ENCODE data around the gene RLF. TPM values are rescaled to one million over a fixed set of nuclear protein-coding genes. Genes with fewer than 3 reads are reported as not detected.

RLF gene
- 12.1 and 12.6 TPM in 2 replicates for total RNA-seq (2014; rRNA removed; shearing (Covaris generic))

- peak; percentile 84 for DNase-seq (ENCODE audit: low spot score)
Observed at GRCh38 chr1:40161125-40161887, at the start of gene RLF. Gene RLF (plus strand): TSS chr1:40161387. CDS start chr1:40161400, 13 bp downstream.

DNA sequence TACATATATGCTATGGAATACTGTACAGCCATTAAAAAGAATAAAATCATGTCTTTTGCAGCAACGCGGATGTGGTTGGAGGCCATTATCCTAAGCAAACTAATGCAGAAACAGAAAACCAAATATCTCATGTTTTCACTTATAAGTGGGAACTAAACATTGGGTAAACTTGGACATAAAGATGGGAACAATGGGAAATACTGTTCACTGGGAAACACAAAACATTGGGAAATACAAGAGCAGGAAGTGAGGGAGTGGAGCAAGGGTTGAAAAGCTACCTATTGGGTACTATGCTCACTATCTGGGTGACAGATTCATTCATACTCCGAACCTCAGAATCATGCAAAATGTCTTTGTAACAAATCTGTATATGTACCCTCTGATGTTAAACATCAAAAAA lies 46.8 kb upstream of the RLF start:
- DNase-seq (ENCODE audit: low spot score): no peak

GRCh38 chr1:40120128-40120527 lies 41.1 kb upstream of the RLF start:
- no peak for DNase-seq (ENCODE audit: low spot score)

- no peak for DNase-seq (ENCODE audit: low spot score)
Observed at GRCh38 chr1:40122855-40123254, 38.3 kb upstream of the RLF start.

GRCh38 chr1:40130892-40131291 lies 30.3 kb upstream of the RLF start:
- DNase-seq (ENCODE audit: low spot score): peak; percentile 66

GRCh38 chr1:40132383-40133311 lies 28.5 kb upstream of the RLF start:
- DNase-seq (ENCODE audit: low spot score): no peak

- DNase-seq (ENCODE audit: low spot score): no peak
Observed at GRCh38 chr1:40133312-40133665, 27.9 kb upstream of the RLF start.

DNA sequence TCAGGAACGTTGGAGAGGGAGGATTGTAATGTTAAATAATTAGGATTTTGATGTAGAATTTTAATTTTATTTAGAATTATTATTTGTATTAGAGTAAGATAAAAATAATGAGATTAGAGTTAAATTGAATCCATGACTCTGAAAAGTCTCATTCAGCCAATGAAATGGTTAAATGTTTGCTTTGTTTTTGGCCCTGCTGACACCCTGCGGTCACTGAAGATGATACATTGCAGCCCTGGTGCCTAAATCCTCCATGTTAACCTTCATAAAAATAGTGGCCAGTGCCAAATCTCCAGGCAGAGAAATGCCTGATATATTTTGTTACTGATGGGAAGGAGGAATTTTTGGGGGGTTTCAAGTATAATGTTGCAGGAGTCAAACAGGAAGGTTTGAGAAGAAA lies 27.3 kb upstream of the RLF start:
- DNase-seq (ENCODE audit: low spot score): no peak

DNA sequence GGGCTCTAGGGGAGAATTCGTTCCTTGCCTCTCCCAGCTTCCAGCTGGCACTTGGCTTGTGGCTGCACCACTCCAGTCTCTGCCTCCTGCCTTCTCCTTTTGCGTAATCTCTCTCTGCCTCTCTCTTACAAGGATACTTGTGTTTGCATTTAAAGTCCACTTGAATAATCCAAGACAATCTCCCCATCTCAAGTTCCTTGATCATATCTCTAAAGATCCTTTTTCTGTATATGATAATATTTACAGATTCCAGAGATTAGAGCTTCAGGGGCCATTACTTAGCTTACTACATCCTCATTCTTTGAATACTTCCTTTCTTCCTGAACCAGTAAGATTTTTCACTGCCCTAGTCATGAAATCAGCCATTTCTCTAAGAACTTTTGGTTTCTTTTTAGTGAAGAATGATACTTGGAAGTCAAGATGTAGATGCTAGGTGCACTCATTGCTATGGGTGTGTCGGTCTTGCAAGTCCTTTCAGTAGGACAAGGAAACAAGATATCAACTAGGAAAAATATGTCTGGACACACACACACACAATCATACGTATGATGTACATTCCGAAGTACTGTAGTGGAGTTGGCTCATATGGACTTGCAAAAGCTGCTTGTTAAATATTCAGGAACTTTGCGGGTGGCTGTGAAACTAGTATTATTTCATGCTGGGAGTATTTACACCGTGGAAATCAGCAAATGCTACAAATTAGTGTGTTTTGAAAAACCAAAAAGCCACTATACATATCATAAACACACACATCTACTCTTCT lies 20.8 kb upstream of the RLF start:
- no peak for DNase-seq (ENCODE audit: low spot score)

GRCh38 chr1:40141878-40142535 lies 19.2 kb upstream of the RLF start:
- peak; percentile 59 for DNase-seq (ENCODE audit: low spot score)

- DNase-seq (ENCODE audit: low spot score): peak; percentile 61
Observed at GRCh38 chr1:40143891-40144575, 17.2 kb upstream of the RLF start.

GRCh38 chr1:40151457-40152079 lies 9.6 kb upstream of the RLF start:
- no peak for DNase-seq (ENCODE audit: low spot score)

DNA sequence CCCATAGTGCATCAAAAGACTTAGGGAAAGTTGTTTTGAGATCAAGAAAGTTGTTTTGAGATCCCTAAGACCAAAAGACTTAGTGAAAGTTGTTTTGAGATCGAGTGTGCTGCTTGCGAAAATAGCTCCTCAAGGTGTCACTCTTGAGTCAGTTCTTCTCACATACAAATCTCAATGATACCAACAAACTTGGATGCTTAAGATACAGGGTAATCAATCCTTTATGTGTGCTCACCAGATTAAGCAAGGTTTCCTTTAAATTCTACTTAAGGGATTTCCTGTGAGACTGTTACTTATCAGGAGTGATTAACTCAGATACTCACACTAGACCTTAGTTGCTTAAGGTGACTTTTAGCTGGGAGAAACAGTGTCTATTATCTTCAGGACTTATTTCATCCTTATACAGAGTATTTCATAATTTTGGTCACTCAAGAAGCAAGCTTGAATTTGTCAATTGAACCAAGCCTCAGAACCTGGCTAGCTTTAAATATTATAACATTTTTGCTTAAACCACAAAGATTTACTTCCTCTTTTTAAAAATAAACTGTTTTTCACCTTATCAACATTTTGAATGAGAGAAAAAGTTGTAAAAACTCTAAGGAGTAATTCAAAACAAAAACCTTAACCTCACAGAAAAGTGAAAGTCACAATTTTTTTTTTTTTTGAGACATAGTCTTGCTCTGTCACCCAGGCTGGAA lies 8.0 kb upstream of the RLF start:
- peak; percentile 26 for DNase-seq (ENCODE audit: low spot score)

DNA sequence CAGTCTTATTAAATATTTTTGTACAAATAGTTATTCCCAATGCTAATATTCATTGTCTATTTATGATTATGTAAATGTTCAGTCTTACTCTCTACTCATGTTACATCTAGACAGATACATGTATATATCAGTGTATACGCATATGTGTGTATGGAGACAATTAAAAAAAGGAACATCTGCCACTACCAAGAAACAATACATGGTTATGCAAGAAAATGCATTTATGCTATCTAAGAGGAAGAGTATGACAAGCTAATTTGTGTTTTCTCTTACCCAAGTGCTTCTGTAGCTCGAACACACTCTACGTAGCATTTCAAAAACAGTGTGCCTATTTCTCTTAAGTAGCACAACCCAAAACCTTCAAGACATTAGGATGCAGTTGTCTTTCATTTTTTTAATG lies 6.1 kb upstream of the RLF start:
- no peak for DNase-seq (ENCODE audit: low spot score)

DNA sequence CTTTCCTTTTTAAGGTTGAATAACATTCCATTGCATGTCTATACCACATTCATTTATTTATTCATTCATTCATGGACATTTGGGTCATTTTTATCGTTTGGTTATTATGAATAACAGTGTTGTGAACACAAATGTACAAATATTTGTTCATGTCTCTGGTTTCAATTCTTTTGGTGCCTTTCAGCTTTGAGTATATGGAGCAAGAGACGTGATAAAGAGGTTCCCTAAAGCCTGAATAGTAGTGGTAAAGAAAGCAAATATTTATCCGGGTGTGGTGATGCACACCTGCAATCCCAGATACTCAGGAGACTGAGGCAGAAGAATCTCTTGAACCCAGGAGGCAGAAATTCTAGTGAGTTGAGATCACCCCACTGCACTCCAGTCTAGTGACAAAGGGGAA lies 5.3 kb upstream of the RLF start:
- DNase-seq (ENCODE audit: low spot score): no peak

DNA sequence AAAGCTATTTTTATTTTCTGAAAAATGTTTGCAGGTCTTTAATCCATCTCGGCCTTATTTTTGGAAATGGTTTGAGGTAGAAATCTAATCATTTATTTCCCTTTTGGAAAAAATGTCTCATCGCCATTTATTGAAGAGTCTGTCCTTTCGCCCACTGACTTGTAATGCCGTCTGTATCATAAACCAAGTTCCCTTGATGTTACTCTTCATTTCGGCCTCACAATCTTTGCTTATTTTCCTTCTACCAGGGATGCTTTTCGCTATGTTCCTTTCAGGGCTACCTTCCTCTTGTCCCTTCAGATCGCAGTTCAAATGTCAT lies 422 bp upstream of the RLF start:
- no peak for DNase-seq (ENCODE audit: low spot score)

GRCh38 chr1:40161888-40162397 lies 756 bp downstream of the RLF start:
- no peak for DNase-seq (ENCODE audit: low spot score)

GRCh38 chr1:40162753-40163441 lies 1.7 kb downstream of the RLF start:
- DNase-seq (ENCODE audit: low spot score): peak; percentile 14

DNA sequence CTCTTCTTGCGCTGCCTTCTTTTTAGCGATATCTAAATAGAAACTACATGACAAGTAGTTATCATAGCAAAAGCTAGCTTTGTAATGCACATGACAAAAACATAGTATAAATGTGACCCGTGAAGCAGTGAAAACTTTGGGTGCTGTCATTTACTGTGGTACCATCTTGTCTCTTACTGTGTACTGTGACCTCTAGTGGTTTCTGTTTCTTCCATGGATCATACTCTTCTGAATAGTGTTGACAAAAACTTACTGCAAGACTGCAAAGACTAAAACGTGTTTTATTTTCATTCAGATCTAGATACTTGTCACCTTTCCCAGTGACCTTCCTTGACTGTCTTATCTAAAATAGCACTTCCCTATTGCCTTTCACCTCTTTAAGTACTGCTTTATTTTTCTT lies 6.1 kb downstream of the RLF start:
- DNase-seq (ENCODE audit: low spot score): no peak
